Esophagus (tissue), 2 donors: Measurements from ENCODE around the gene CD82. TPM values are rescaled to one million over a fixed set of nuclear protein-coding genes. Genes with fewer than 3 reads are reported as not detected.

Source experiments
- H3K27ac ChIP-seq, 2 donors: one replicate each; pipeline ENCODE4 v1.5.1; 2013; ENCODE audit warnings: low read depth in 2 of 2, mild to moderate bottlenecking in 2 of 2, inconsistent platforms in 1 of 2, low read length in 1 of 2, moderate library complexity in 1 of 2
- H3K27me3 ChIP-seq, 2 donors: one replicate each; pipeline ENCODE4 v1.6.1; 2013; ENCODE audit warnings: low read length in 2 of 2, control low read depth in 1 of 2, mild to moderate bottlenecking in 1 of 2; ENCODE audit not compliant: insufficient read depth in 2 of 2, control insufficient read depth in 1 of 2
- H3K36me3 ChIP-seq, 2 donors: one replicate each; pipeline ENCODE4 v1.6.1; 2013; ENCODE audit warnings: low read length in 1 of 2; ENCODE audit not compliant: control insufficient read depth in 2 of 2, insufficient read depth in 2 of 2
- H3K4me1 ChIP-seq, 2 donors: one replicate each; pipeline ENCODE4 v1.6.1; 2013; ENCODE audit warnings: low read length in 1 of 2; ENCODE audit not compliant: control insufficient read depth in 2 of 2, insufficient read depth in 2 of 2
- H3K4me3 ChIP-seq, 2 donors: one replicate each; pipeline ENCODE4 v1.5.1; 2013; ENCODE audit warnings: low read length in 2 of 2, mild to moderate bottlenecking in 2 of 2, low read depth in 1 of 2, moderate library complexity in 1 of 2
- H3K9me3 ChIP-seq, 2 donors: one replicate each; pipeline ENCODE4 v1.6.1; 2013; ENCODE audit warnings: mild to moderate bottlenecking in 2 of 2, low read depth in 1 of 2, low read length in 1 of 2, moderate library complexity in 1 of 2; ENCODE audit not compliant: control insufficient read depth in 2 of 2, insufficient read depth in 1 of 2
- WGBS, 2 donors: extraction: QIAGEN DNeasy Blood & Tissue Kit; methylation state at CpG; one replicate each; pipeline ENCODE4 v1.1.7; 2013; 5-methylcytosine and 5-hydroxymethylcytosine counted together
- polyA plus RNA-seq, 2 donors: library from polyadenylated mRNA; stranded (reverse); fragments of 200-250 nt; gene quantifications; one replicate each; pipeline ENCODE4 v1.2.3, GENCODE V29; 2013
- donor health status: healthy with polysubstance abuse.
- donor health status: Bipolar disorder and iron deficiency.

CD82 gene
- polyA plus RNA-seq, 2 donors, result 123 to 266 TPM

DNA sequence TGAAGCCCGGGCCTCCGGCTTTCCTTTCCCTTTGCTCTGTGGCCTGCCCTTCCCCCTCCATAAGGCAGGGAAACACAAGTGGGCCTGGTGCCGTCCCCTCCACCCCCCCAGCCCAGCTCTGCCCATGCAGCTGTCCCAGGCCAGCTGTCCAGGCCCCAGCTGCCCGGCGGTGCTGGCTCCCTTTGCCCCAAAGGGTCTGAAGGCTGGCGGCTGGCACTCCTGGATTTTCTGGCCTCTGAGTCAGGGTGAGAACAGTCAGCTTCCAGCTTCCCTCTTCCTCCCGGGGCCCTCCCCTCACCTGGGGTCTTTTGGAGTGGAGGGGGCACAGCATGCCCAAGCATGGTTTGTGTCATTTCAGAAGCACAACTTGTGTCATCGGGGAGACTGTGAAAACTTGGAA is 27.8 kb downstream of the CD82 start:
- Histone ChIP-seq H3K9me3 (no peaks in the 10 kb centered on the region), H3K4me1 (peaks cover 3 to 20% of the 10 kb centered on the region in 2 donors), H3K4me3 (no peak overlapping the region), H3K27me3 (no peaks in the 10 kb centered on the region), H3K27ac (peak overlapping the region in 1 of 2 donors; percentile 45), H3K36me3 (peaks cover 0 to 15% of the 10 kb centered on the region in 2 donors)
- 31 to 59% methylated on average over 7 to 8 of the region's 8 CpGs for WGBS, 2 donors

DNA sequence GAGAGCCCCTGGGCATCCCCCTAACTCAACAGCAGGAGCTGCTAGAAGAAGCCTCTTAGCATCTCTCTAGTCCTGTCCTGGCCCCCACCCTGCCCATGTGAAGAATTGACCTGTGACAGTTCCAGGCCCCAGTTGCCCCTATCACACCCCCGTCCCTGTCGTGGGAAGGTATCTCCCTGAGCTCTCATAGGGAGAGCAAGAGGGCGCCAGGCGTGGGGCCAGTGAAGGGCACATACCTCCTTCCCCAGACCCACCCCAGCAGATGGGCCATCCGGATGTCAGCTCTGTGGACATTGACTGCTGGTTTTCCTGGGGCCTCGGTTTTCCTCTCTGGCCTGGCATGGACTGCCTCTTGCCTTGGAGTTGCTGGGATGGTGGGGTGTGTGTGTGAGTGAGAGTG is 29.5 kb downstream of the CD82 start:
- 75 to 81% methylated on average over 6 of the region's 6 CpGs for WGBS, 2 donors
- peaks cover 0 to 10% of the 10 kb centered on the region in 2 donors for H3K36me3 ChIP-seq
- H3K9me3 ChIP-seq, result no peaks in the 10 kb centered on the region
- H3K4me3 ChIP-seq, result no peak overlapping the region
- H3K27ac ChIP-seq, result no peak overlapping the region
- H3K27me3 ChIP-seq, result no peaks in the 10 kb centered on the region
- peaks cover 3 to 20% of the 10 kb centered on the region in 2 donors for H3K4me1 ChIP-seq

GRCh38 chr11:44595964-44596381 is 30.5 kb downstream of the CD82 start:
- H3K36me3 ChIP-seq, result peaks cover 0 to 15% of the 10 kb centered on the region in 2 donors
- H3K27me3 ChIP-seq, result no peaks in the 10 kb centered on the region
- peak overlapping the region; percentile 62 to 69 for H3K27ac ChIP-seq
- no peaks in the 10 kb centered on the region for H3K9me3 ChIP-seq
- WGBS, 2 donors, result 25 to 47% methylated on average over 10 of the region's 10 CpGs
- H3K4me3 ChIP-seq, result no peak overlapping the region
- H3K4me1 ChIP-seq, result peaks cover 3 to 18% of the 10 kb centered on the region in 2 donors

GRCh38 chr11:44596525-44597276 is 31.2 kb downstream of the CD82 start:
- Histone ChIP-seq H3K27ac (peak overlapping the region; percentile 62 to 69), H3K36me3 (peaks cover 0 to 16% of the 10 kb centered on the region in 2 donors)
- 45 to 57% methylated on average over 13 of the region's 13 CpGs for WGBS, 2 donors

GRCh38 chr11:44597358-44598012 is 32.0 kb downstream of the CD82 start:
- peaks cover 7 to 17% of the 10 kb centered on the region in 2 donors for H3K4me1 ChIP-seq
- no peak overlapping the region for H3K4me3 ChIP-seq
- peaks cover 0 to 16% of the 10 kb centered on the region in 2 donors for H3K36me3 ChIP-seq
- no peaks in the 10 kb centered on the region for H3K27me3 ChIP-seq
- 68 to 73% methylated on average over 5 of the region's 5 CpGs for WGBS, 2 donors
- no peaks in the 10 kb centered on the region for H3K9me3 ChIP-seq
- peak overlapping the region in 1 of 2 donors; percentile 2 for H3K27ac ChIP-seq

More at GRCh38 chr11:44596525-44597276, 31.2 kb downstream of the CD82 start:
- H3K27me3 ChIP-seq, result no peaks in the 10 kb centered on the region
- no peak overlapping the region for H3K4me3 ChIP-seq
- no peaks in the 10 kb centered on the region for H3K9me3 ChIP-seq
- H3K4me1 ChIP-seq, result peaks cover 7 to 15% of the 10 kb centered on the region in 2 donors

- no peak overlapping the region for H3K27ac ChIP-seq
These were observed 33.4 kb downstream of the CD82 start for GRCh38 chr11:44598831-44599230.

DNA sequence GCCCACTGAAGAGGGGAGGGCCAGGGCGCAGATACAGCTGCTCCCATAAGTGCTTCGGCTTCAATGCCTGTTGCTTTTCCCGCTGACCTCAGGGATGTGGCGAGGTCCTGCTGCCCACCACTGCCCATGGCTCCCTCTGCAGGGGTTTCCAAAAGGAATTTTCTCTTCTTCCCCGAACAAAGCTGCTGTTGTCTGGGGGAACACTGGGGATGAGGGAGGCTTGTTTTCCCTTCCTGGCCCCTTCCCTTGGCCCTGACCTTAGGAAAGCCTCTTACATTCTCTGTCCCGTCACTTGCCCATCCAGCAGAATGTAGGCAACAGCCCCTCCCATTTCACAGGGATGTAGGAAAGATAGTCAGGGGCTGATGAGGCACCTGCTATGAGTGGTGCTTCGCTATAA is 34.8 kb downstream of the CD82 start:
- no peak overlapping the region for H3K4me3 ChIP-seq
- 88 to 95% methylated on average over 7 of the region's 7 CpGs for WGBS, 2 donors
- H3K9me3 ChIP-seq, result no peaks in the 10 kb centered on the region
- H3K27me3 ChIP-seq, result no peaks in the 10 kb centered on the region
- H3K36me3 ChIP-seq, result peaks cover 6 to 22% of the 10 kb centered on the region in 2 donors
- H3K27ac ChIP-seq, result no peak overlapping the region
- H3K4me1 ChIP-seq, result peaks cover 14% of the 10 kb centered on the region in 2 donors

More at GRCh38 chr11:44598831-44599230, 33.4 kb downstream of the CD82 start:
- H3K9me3 ChIP-seq, result no peaks in the 10 kb centered on the region
- peaks cover 5 to 21% of the 10 kb centered on the region in 2 donors for H3K36me3 ChIP-seq
- H3K4me1 ChIP-seq, result peaks cover 8 to 14% of the 10 kb centered on the region in 2 donors
- H3K4me3 ChIP-seq, result no peak overlapping the region
- H3K27me3 ChIP-seq, result no peaks in the 10 kb centered on the region
- 90 to 100% methylated on average over 1 of the region's 1 CpG for WGBS, 2 donors

- H3K9me3 ChIP-seq, result no peaks in the 10 kb centered on the region
- H3K27me3 ChIP-seq, result no peaks in the 10 kb centered on the region
- peaks cover 6 to 26% of the 10 kb centered on the region in 2 donors for H3K36me3 ChIP-seq
- no peak overlapping the region for H3K27ac ChIP-seq
- peaks cover 12% of the 10 kb centered on the region in 2 donors for H3K4me1 ChIP-seq
- 62 to 63% methylated on average over 10 of the region's 10 CpGs for WGBS, 2 donors
- no peak overlapping the region for H3K4me3 ChIP-seq
These were observed 35.4 kb downstream of the CD82 start for GRCh38 chr11:44600839-44601383.

DNA sequence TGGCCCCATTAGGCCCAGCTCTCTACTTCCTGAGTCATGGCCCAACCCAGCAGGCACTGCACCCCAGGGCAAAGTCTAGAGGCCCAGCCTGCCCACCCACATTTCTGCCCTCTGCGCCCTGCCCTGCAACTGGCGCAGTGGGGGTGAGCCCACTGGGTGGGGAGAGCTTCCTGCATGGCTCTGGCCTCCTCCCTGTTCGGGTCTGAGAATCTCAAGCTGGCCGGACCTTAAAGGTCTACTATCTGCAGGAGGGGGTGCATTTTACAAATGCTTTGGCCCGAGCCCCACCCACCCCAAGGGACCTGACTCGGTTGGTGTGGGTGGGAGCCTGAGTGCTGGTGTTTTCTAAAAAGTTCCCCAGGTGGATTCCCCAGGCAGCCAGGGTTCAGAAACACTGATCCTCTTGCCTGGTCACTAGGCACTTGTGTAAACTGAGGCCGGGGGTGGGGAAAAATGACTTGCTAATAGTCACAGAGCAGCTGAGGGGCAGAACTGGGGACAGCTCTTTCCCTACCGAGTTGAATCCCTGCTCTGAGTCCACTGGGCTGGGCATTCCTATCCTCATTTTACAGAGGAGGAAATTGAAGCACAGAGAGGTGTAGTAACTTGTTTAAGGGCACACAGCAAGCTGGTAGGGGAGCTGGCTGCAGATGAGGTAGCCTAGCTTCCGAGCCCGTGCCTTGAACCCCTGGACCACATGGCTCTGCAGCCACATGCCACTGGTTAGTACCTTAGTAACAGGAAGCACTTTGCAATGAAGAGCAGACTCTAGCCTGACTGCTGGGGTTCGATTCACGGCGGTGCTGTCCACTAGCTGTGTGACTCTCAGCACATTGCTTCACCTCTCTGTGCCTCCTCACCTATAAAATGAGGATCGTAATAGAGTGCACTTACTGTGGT is 36.3 kb downstream of the CD82 start:
- no peaks in the 10 kb centered on the region for H3K9me3 ChIP-seq
- H3K27ac ChIP-seq, result no peak overlapping the region
- H3K27me3 ChIP-seq, result no peaks in the 10 kb centered on the region
- H3K36me3 ChIP-seq, result peaks cover 7 to 29% of the 10 kb centered on the region in 2 donors
- H3K4me1 ChIP-seq, result peaks cover 6 to 11% of the 10 kb centered on the region in 2 donors
- WGBS, 2 donors, result 70 to 74% methylated on average over 14 of the region's 14 CpGs
- H3K4me3 ChIP-seq, result no peak overlapping the region
